ENCODE measurements around the gene MAPK8IP2. TPM values are rescaled to one million over a fixed set of nuclear protein-coding genes. Genes with fewer than 3 reads are reported as not detected.

Gene MAPK8IP2
- polyA plus RNA-seq, 1 experiment: 0.39 TPM

GRCh38 chr22:50609599-50609998 is 9.0 kb downstream of the MAPK8IP2 start:
- H3K4me3 ChIP-seq (ENCODE audit: low read depth, low read length): no peak overlapping the region
- H3K36me3 ChIP-seq (ENCODE audit: control insufficient read depth, insufficient read depth, low read length): no peaks in the 10 kb centered on the region
- no peak for TF ChIP-seq CTCF (IDR thresholded peaks at IDR 0.05; ENCODE audit: insufficient read depth, low read depth, low read length)
- POLR2A ChIA-PET: no interaction called here
- H3K27me3 ChIP-seq (ENCODE audit: control insufficient read depth, insufficient read depth, low read length): peaks cover 10% of the 10 kb centered on the region
- no peak for DNase-seq (ENCODE audit: low read depth)
- CTCF ChIA-PET: no interaction called here

DNA sequence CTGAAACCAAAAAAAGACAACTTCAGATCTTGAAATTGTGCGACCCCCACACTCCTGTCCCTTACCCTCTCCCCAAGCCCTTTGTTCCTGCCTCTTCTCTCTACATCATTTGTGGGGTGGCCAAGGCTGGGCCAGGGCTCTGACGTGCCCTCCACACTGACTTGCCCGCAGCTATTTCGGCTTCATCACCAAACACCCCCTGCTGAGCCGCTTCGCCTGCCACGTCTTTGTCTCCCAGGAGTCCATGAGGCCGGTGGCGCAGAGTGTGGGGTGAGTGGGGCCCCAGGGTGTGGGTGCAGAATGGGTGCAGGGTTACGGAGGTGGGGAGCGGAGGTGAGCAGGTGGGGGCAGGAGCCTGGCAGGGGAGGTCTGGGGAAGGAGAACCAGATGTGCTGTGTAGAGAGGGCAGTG is 9.5 kb downstream of the MAPK8IP2 start:
- H3K27me3 ChIP-seq (ENCODE audit: control insufficient read depth, insufficient read depth, low read length): peaks cover 7% of the 10 kb centered on the region
- H3K4me3 ChIP-seq (ENCODE audit: low read depth, low read length): no peak overlapping the region
- no peak for TF ChIP-seq CTCF (IDR thresholded peaks at IDR 0.05; ENCODE audit: insufficient read depth, low read depth, low read length)
- CTCF ChIA-PET: interaction anchor here (0.7 kb wide), 1 partner anchor 11 kb away, joined by 3 read pairs; no protein-coding TSS in a partner anchor
- DNase-seq (ENCODE audit: low read depth): no peak
- H3K36me3 ChIP-seq (ENCODE audit: control insufficient read depth, insufficient read depth, low read length): no peaks in the 10 kb centered on the region
- POLR2A ChIA-PET: no interaction called here

DNA sequence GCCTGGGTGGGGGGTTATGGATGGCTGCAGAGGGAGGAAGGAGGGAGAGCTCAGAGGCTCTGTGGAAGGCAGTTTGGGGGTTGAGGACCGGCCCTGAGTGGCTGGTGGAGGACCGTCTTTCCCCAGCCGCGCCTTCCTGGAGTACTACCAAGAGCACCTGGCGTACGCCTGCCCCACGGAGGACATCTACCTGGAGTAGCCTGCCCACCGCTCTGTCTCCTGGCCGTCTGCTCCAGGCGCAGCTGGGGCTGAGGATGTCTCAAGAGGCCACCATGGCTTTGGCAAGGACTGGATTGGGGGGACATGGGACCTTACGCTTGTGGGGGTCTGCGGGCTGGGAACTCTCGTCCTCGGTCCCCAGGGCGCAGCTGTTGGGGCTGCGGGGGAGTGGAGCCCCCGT is 10.0 kb downstream of the MAPK8IP2 start:
- DNase-seq (ENCODE audit: low read depth): no peak
- TF ChIP-seq CTCF (IDR thresholded peaks at IDR 0.05; ENCODE audit: insufficient read depth, low read depth, low read length): no peak
- ChIA-PET POLR2A (no interaction called here), CTCF (interaction anchor here (0.7 kb wide), 1 partner anchor 10 kb away, joined by 3 read pairs; no protein-coding TSS in a partner anchor)
- Histone ChIP-seq H3K36me3 (ENCODE audit: control insufficient read depth, insufficient read depth, low read length) (no peaks in the 10 kb centered on the region), H3K27me3 (ENCODE audit: control insufficient read depth, insufficient read depth, low read length) (peaks cover 7% of the 10 kb centered on the region; the same call in 1 of the 2 replicates), H3K4me3 (ENCODE audit: low read depth, low read length) (no peak overlapping the region)

GRCh38 chr22:50611341-50612060 is 10.9 kb downstream of the MAPK8IP2 start:
- POLR2A ChIA-PET: no interaction called here
- H3K4me3 ChIP-seq (ENCODE audit: low read depth, low read length): no peak overlapping the region

More at GRCh38 chr22:50611341-50612060, 10.9 kb downstream of the MAPK8IP2 start:
- no peaks in the 10 kb centered on the region for H3K36me3 ChIP-seq (ENCODE audit: control insufficient read depth, insufficient read depth, low read length)
- 0 out of 2 replicates have a peak, but pooled peaks cover 5% of the 10 kb centered on the region for H3K27me3 ChIP-seq (ENCODE audit: control insufficient read depth, insufficient read depth, low read length)
- CTCF ChIA-PET: interaction anchor here (1.2 to 1.4 kb wide), 2 partner anchors 9 to 10 kb away, joined by 5 read pairs; no protein-coding TSS in a partner anchor
- no peak for DNase-seq (ENCODE audit: low read depth)
- no peak for TF ChIP-seq CTCF (IDR thresholded peaks at IDR 0.05; ENCODE audit: insufficient read depth, low read depth, low read length)

All from BJ (cell line).